ENCODE measurements around the gene MZB1. TPM values are rescaled to one million over a fixed set of nuclear protein-coding genes. Genes with fewer than 3 reads are reported as not detected.
A peak's percentile ranks its signal among the peaks of the same experiment; 100 is the strongest.

Gene MZB1, protein sequence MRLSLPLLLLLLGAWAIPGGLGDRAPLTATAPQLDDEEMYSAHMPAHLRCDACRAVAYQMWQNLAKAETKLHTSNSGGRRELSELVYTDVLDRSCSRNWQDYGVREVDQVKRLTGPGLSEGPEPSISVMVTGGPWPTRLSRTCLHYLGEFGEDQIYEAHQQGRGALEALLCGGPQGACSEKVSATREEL
- 10 to 100 TPM in 4 of 6 donors, 1 to 10 TPM in 2; 1.5 to 30.7 (median 15.5) TPM for total RNA-seq

DNA sequence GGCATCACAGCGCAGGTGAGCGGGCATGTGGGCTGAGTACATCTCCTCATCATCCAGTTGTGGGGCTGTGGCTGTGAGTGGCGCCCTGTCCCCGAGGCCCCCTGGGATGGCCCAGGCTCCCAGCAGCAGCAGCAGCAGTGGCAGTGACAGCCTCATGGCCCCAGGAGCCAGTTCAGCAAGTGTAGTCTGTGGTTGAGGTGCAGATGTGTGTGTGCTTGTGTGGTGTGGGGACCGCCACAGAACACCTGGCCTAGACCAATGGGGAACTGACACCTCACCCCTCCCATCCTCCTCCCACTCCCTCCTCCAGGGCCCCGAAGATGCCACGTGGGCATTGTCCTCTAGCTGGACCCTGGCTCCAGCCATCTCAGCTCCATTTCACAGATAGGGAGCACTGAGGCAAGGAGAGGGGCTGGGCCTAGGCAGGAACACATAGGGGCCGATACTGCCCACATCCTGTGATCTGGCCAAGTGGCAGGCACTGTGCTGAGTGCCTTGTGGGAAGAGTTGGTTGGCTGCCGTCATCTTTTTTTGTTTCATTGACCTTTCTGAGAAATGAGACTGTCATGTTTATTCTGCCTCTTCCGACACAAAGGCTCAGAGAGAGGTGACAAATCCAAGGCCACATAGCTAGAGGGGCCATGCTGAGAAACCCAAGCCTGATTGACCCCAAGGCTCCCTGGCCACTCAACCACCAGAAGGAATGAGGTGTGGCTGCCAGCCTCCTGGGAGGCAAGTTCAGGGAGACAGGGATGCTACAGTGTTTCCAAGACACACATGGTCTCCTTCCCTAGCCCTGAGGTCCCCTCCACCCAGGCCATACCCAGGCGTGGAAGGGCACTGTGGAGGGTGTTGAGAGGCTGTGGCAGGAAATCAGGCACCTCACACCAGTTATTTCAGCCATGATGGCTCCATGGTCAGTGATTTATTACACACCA, at the start of gene MZB1:
TSS of gene MZB1 (minus strand) at position 213 of the 938 bp plus-strand sequence. CDS start at position 156, 57 bp downstream.
- no peak within 1 kb of the TSS for H3K4me3 ChIP-seq
- DNase-seq (no peak), ATAC-seq (ENCODE audit: low FRiP score in 2 of 2) (no peak)
- H3K27me3 ChIP-seq, result peaks cover 0 to 27% (median 18%) of the 10 kb centered on the region in 4 donors
- peak within 1 kb of the TSS in 3 of 4 donors; percentile 2 to 71 (median 64) for H3K27ac ChIP-seq
- TF ChIP-seq POLR2A (IDR thresholded peaks at IDR 0.05) (peak in 1 of 4 donors; percentile 30), POLR2AphosphoS5 (IDR thresholded peaks at IDR 0.05) (peak in 1 of 2 donors; percentile 16), EP300 (IDR thresholded peaks at IDR 0.05) (no peak)
- TF ChIP-seq, protein P1, sequence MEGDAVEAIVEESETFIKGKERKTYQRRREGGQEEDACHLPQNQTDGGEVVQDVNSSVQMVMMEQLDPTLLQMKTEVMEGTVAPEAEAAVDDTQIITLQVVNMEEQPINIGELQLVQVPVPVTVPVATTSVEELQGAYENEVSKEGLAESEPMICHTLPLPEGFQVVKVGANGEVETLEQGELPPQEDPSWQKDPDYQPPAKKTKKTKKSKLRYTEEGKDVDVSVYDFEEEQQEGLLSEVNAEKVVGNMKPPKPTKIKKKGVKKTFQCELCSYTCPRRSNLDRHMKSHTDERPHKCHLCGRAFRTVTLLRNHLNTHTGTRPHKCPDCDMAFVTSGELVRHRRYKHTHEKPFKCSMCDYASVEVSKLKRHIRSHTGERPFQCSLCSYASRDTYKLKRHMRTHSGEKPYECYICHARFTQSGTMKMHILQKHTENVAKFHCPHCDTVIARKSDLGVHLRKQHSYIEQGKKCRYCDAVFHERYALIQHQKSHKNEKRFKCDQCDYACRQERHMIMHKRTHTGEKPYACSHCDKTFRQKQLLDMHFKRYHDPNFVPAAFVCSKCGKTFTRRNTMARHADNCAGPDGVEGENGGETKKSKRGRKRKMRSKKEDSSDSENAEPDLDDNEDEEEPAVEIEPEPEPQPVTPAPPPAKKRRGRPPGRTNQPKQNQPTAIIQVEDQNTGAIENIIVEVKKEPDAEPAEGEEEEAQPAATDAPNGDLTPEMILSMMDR (IDR thresholded peaks at IDR 0.05), result no peak
- no peaks in the 10 kb centered on the region for H3K9me3 ChIP-seq
- 61 to 77% methylated on average over 8 to 10 of the region's 11 CpGs for WGBS, 2 donors
- peaks cover 20 to 59% (median 51%) of the 10 kb centered on the region in 4 donors for H3K4me1 ChIP-seq
- H3K36me3 ChIP-seq, result no peaks in the 10 kb centered on the region

GRCh38 chr5:139439013-139439903, 49.5 kb upstream of the MZB1 start, which contains the start of gene DNAJC18:
Gene DNAJC18, minus strand, starts transcription at chr5:139439525. Its CDS starts 80 bp downstream, at chr5:139439445.
- ATAC-seq (ENCODE audit: low FRiP score in 2 of 2) (peak; percentile 97 to 100), DNase-seq (peak; percentile 97 to 98)
- Histone ChIP-seq H3K4me3 (peak within 1 kb of the TSS; percentile 64 to 84 (median 68)), H3K36me3 (peaks cover 0 to 17% (median 0%) of the 10 kb centered on the region in 4 donors), H3K27ac (peak within 1 kb of the TSS; percentile 89 to 99 (median 95)), H3K27me3 (no peaks in the 10 kb centered on the region), H3K4me1 (peaks cover 10 to 14% (median 13%) of the 10 kb centered on the region in 4 donors), H3K9me3 (no peaks in the 10 kb centered on the region)
- 1 to 4% methylated on average over 33 to 44 of the region's 49 CpGs for WGBS, 2 donors
- TF ChIP-seq, protein P1 (IDR thresholded peaks at IDR 0.05), result no peak
- TF ChIP-seq POLR2A (IDR thresholded peaks at IDR 0.05) (peak in 2 of 4 donors; percentile 36 to 55), POLR2AphosphoS5 (IDR thresholded peaks at IDR 0.05) (peak; percentile 48 to 60), EP300 (IDR thresholded peaks at IDR 0.05) (no peak)

GRCh38 chr5:139438707-139439012, 48.9 kb upstream of the MZB1 start:
- ATAC-seq (ENCODE audit: low FRiP score in 2 of 2), result no peak

GRCh38 chr5:139435676-139436075, 46.0 kb upstream of the MZB1 start:
- H3K36me3 ChIP-seq, result peaks cover 0 to 48% (median 2%) of the 10 kb centered on the region in 4 donors
- DNase-seq (no peak), ATAC-seq (ENCODE audit: low FRiP score in 2 of 2) (no peak)
- peaks cover 9 to 12% (median 11%) of the 10 kb centered on the region in 4 donors for H3K4me1 ChIP-seq
- H3K9me3 ChIP-seq, result no peaks in the 10 kb centered on the region
- no peaks in the 10 kb centered on the region for H3K27me3 ChIP-seq
- no peak overlapping the region for H3K27ac ChIP-seq
- TF ChIP-seq EP300 (IDR thresholded peaks at IDR 0.05) (no peak), POLR2AphosphoS5 (IDR thresholded peaks at IDR 0.05) (no peak)
- 97 to 100% methylated on average over 1 to 3 of the region's 3 CpGs for WGBS, 2 donors
- H3K4me3 ChIP-seq, result no peak overlapping the region

More at GRCh38 chr5:139438707-139439012, 48.9 kb upstream of the MZB1 start:
- peak overlapping the region; percentile 64 to 84 (median 68) for H3K4me3 ChIP-seq
- peaks cover 0 to 23% (median 0%) of the 10 kb centered on the region in 4 donors for H3K36me3 ChIP-seq
- peaks cover 10 to 14% (median 12%) of the 10 kb centered on the region in 4 donors for H3K4me1 ChIP-seq
- H3K27ac ChIP-seq, result peak overlapping the region; percentile 89 to 99 (median 95)
- H3K9me3 ChIP-seq, result no peaks in the 10 kb centered on the region
- TF ChIP-seq, protein P1 (IDR thresholded peaks at IDR 0.05), result no peak
- TF ChIP-seq POLR2A (IDR thresholded peaks at IDR 0.05) (no peak), POLR2AphosphoS5 (IDR thresholded peaks at IDR 0.05) (no peak), EP300 (IDR thresholded peaks at IDR 0.05) (no peak)
- no peaks in the 10 kb centered on the region for H3K27me3 ChIP-seq
- DNase-seq, result no peak
- WGBS, 2 donors, result 37 to 45% methylated on average over 8 of the region's 8 CpGs
